CD4-positive, alpha-beta T cell treated with Interleukin-2 at 100 ng/mL for 4 hours (primary cell): ENCODE data around the gene UCP2.
"Not testable (repeated sequence)": the region's sequence is repeated elsewhere in the genome, so short reads cannot be mapped to it uniquely, and the experiment has no call there.

ENCODE experiments used
- DNase-seq: peaks from one replicate; pipeline ENCODE4 v3.0.0-alpha.2; 2020; ENCODE audit warnings: low spot score

The UCP2 gene

DNA sequence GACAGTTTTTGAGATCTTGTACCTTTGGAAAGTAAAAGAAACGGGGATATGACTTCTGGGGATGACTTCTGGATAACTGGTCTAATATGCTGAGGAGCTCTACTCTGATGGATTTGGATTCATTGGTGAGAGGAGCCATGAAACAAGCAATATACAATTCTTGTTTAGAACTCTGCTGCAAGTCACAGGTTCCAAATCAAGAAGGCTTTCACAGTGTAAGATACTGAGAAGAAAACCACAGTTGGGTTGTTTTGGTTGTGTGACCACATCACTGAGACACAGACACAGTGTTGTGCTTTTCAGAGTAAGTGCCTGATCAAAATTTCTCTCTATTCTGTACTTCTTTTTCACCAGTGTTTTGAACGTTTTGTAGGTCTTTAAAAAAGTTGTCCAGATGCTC is 13.1 kb upstream of the UCP2 start:
- peak; percentile 87 for DNase-seq

GRCh38 chr11:73995247-73995646 is 12.6 kb upstream of the UCP2 start:
- peak; percentile 89 for DNase-seq

GRCh38 chr11:73991471-73992006 is 8.9 kb upstream of the UCP2 start:
- DNase-seq = peak; percentile 38

DNA sequence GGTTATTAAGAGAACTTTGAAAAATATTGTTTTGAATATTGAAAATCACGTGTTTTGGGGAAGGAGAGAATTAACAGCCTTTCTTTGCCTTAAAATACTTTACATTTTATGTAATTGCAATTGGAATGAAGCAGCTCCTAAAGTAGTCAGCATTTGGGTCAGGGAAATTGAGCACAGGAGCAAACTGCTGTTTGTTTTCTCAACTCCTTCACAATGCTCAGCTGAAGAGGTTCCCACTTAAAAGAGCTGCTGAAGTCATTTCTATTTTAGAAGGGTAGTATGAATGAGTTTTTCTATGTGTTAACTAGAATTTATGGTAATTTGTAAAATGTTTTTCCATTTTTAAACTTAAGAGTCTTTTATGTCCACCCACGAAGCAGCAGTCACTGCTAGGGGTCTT is 8.1 kb upstream of the UCP2 start:
- DNase-seq = no peak

DNA sequence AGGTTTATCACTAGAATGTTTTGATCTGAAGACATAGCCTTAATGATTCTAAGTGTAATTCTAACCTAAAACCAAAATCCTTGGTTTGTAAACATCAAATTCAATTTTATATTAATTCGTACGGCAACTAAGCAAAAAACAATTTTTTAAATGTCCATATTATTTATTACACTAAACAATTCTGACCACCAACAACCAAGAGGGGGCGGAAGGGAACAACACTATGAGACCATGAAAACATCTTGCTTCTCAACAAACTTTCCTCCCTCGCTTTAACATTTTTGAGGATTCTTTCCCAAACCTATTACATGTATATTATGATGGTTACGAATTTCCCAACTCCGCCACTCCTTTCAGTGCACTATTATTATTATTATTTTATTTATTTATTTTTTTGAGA is 6.5 kb upstream of the UCP2 start:
- DNase-seq = no peak

GRCh38 chr11:73988227-73988626 is 5.6 kb upstream of the UCP2 start:
- DNase-seq = no peak

DNA sequence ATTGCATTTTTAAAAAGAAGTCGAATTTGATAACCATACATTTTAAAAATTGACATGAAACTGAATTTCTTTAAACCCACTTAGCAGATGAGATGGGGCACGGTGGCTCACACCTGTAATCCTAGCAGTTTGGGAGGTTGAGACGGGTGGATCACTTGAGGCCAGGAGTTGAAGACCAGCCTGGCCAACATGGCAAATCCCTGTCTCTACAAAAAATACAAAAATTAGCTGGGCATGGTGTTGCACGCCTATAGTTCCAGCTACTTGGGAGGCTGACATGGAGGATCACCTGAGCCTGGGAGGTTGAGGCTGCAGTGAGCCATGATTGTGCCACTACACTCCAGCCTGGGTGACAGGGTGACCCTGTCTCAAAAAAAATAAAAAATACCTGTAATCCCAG is 3.0 kb upstream of the UCP2 start:
- DNase-seq = not testable (repeated sequence)

- DNase-seq = no peak
Observed at GRCh38 chr11:73983741-73984538, 1.3 kb upstream of the UCP2 start.

DNA sequence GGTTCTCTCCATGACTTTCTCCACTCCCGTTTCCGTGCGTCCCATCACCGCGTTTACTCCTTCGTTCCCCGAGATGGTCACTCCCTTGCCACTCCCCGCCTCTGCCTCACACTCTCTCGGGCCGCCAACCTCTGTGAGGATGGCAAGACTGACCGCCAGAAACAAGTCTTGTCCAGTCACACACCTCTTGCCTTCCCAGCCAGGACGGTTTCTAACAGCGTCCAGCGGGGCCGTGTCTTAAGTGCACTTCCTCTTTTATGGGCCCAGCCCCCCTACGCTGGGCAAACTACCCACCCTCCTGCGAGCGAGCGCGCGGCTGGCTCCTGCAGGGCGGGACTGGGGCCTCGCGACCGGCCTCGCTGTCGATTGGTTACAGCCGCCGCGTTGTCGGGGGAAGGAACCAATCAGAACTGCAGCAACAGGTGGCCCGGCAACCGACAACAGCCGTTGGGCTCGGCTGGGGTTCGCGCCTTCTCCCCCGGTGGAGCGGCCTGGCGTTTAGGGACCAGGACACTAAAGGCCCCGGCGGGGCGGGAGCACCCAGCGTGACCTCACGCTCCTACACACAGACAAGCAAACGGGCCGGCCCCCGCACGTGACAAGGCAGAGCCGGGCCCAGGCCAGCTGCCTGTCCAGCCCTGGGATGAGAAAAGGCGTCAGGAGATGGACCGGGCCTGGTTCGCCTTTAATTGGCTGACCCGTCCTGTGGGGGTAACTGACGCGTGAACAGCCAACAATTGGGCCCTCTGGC is 522 bp upstream of the UCP2 start:
- DNase-seq = peak; percentile 96

GRCh38 chr11:73981051-73981805 is 1.4 kb downstream of the UCP2 start:
- DNase-seq = no peak

GRCh38 chr11:73980001-73980961 is 2.4 kb downstream of the UCP2 start:
- DNase-seq = peak; percentile 91

DNA sequence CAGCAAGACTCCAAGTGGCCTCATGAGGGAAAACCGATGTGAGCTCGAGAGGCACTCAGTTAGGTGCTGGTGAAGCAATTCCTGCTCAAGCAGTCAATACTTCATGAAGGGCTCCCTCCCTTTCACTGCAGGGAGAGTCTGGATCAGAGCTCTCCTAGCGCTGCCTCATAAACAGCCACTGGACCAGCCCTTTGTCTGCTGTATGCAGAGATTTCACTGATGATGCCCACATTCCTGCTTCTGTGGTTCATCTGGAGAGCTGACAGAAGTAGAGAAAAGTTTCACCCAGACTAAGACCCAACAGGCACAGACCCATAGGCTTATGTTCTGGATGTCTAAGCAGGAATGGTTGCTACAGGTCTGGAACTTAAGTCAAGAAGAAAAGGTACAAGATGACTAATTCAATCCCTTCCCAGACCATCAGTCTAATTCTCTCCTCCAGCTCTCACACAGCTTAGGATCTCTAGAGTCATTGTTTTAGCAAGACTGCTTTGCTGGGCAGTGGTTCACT is 4.0 kb downstream of the UCP2 start:
- DNase-seq = no peak

- no peak for DNase-seq
Observed at GRCh38 chr11:73977856-73978519, 4.7 kb downstream of the UCP2 start.

GRCh38 chr11:73976451-73977151 is 6.0 kb downstream of the UCP2 start:
- DNase-seq = no peak

- DNase-seq = no peak
Observed at GRCh38 chr11:73975479-73975757, 7.2 kb downstream of the UCP2 start.

DNA sequence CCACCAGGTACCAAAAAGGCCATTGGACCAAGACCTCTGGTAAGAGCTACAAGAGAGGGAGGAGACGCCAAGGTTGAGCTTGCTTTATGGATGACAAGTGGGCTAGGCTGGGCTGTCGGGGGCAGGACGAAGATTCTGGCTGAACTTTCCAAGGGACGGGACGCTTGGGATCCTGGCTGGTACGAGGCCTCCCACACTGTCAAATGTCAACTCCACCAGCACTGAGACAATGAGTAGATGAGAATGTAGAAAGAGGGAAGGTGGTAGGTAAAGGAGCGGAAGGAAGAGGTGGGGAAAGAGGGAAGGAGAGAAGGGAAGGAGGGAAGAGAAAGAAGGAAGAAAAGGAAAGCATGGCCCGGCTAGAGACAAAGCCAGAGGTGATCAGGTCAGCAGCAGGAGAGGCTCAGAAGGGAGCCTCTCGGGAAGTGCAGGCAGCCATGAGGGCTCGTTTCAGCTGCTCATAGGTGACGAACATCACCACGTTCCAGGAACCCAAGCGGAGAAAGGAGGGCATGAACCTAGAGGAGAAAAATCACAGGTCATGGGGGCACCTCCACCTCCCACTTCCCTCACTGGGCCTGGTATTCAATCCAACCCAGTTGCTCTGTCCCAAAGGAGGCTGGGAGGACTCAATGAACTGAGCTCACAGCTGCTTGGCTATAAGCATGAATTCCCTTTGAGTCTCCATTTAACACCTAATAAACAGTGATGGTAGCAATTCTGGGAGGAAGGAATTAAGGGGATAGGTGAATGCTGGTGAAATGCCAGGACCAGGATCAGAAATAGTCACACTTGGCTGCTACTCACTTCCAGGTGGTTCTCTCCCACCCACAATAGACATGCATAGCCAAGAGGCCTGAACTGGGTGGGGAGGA is 7.8 kb downstream of the UCP2 start:
- DNase-seq = no peak

DNA sequence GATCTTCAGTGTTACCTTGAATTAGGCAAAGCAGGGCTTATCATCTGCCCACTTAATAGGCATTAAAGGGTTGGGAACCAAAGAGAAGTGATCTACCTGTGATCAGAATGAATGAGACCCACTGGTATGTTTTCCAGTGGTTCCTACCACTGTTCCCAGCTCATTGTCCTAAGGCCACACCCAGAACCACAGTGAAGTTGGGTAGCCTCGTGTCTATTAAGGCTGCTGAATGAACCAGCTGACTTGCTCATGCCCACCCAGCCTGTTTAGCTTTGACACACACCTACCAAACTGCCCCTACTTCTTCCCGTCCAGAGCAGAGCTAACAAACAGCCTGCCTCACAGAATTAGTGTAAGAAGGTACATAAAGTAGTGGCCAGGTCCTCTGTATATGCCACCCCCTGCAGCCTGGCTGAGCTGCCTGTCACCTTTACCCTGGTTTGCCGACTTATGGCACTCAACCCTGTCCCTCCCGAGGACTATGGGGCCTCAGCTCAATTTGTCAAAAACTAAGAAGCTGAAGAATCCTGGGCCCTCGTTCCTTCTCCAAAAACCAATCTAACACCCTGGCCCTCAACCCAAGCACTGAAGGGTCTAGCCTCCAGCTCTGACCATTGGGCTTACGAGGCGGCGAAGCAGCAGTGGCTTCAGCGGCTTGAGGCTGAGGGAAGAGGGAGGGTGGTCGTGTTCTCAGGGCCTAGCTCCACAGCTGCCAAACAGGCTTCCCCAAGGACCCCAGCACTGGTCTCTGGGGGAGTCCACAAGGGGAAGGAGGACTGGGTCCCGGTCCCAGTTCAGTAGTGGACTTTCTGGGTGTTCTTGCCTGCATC is 9.8 kb downstream of the UCP2 start:
- DNase-seq = no peak

- no peak for DNase-seq
Observed at GRCh38 chr11:73972187-73972586, 10.5 kb downstream of the UCP2 start.
